NAMALWA (cell line): Measurements from ENCODE around the gene INTS7.
"Not testable (repeated sequence)": the region's sequence is repeated elsewhere in the genome, so short reads cannot be mapped to it uniquely, and the experiment has no call there.

Source experiments
- DNase-seq: peaks from one replicate; pipeline ENCODE4 v3.0.0-alpha.2; 2015; ENCODE audit warnings: low spot score

The INTS7 gene

DNA sequence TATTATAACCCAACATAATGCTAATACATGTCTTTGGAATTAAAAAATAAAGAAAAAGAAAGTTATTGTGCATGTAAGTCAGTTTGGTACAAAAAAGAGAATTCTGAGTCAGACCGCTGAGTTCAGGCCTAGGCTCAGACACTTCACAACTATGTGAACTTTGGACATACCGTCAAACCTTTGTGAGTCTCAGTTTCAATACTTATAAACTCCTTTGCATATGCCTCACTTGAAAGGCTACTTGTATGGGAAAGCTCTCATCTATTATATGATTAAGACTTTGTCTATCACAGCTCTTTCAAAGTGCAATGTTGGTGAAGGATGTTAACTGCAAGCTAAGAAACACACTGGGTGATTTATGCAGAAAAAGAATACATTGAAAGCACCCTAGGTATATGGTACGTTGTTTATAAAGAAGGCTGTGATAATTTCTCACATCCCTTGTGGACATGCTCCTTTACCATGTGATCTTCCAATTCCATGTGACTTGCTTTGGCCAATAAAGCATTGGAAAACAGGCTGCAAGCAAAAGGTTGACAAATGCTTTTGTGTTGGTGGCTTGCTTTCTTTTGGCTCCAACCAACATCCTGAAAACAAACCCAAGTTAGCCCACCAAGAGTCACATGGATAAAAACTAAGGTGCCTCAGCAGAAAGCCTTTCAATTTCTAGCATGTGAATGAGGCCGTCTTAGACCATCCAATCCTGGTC, 49.6 kb downstream of the INTS7 start:
- no peak for DNase-seq

GRCh38 chr1:211978596-211978995, 56.8 kb downstream of the INTS7 start:
- no peak for DNase-seq

DNA sequence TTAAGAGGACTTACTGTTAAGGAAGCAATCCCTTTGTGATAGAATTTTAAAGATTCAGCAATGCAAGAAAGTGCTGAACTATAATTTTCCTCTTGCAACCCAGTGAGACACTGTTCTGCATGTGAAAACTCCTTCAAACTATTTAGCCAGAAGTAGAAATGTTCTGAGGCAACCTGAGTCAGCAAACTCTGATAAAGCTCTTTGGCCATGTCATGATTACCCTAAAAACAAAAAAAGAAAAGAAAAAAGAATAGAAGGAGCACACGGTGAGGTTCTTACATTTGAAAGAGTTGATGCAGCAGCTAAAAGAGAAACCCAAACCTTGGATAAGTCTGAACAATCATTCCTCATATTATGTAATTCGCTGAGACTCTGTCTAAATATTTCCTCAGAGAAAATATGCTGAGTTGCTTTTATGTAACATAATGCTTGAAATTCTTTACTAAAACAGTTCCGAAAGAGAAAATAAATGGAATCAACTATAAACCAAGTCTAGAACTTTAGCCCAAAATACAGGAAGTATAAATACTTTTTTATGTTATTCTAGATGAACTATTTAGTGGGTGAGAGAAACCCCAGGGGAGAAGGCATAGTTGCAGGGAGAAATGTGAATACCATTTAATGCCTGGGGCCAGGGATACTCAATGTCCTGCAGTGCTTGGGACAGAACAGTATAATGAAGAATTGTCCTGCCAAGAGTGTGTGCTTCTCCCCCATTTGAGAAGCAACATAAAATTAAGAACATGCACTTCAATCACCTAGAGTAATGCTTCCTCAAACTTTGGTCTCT, 60.0 kb downstream of the INTS7 start:
- no peak for DNase-seq

GRCh38 chr1:211973541-211973940, 61.8 kb downstream of the INTS7 start:
- DNase-seq = no peak

GRCh38 chr1:211968200-211968834, 67.0 kb downstream of the INTS7 start:
- no peak for DNase-seq

DNA sequence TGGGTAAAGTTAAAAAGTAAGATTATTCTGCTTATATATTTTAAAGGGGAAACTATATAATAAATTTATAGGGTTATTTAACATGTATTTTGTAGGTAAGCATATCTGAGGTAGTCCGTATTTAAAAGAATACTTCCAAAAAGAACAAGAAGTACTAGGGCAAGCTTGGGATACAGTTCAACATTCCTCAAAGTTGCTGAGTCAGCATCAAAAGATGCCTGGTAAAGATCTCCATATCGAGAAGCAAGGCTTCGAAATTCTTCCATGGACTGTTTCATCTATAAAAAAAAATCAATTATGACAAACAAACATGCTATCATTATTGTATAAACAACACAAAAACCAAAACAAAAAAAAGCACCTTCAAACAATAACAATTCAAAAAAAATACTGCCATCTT, 67.7 kb downstream of the INTS7 start:
- DNase-seq = no peak

DNA sequence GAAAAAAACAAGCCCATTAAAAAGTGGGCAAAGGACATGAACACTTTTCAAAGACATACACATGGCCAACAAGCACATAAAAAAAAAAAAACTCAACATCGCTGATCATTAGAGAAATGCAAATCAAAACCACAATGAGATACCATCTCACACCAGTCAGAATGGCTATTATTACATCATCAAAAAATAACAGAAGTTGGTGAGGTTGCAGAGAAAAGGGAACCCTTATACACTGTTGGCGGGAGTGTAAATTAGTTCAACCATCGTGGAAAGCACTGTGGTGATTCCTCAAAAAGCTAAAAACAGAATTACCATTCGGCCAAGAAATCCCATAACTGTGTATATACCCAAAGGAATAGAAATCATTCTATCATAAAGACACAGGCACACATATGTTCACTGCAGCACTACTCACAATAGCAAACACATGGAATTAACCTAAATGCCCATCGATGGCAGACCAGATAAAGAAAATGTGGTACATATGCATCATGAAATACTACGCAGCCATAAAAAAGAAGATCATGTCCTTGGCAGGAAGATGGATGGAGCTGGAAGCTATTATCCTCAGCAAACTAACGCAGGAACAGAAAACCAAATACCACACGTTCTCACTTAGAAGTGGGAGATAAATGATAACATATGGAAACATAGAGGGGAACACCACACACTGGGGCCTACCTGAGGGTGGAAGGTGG, 70.1 kb downstream of the INTS7 start:
- peak; percentile 37 for DNase-seq

DNA sequence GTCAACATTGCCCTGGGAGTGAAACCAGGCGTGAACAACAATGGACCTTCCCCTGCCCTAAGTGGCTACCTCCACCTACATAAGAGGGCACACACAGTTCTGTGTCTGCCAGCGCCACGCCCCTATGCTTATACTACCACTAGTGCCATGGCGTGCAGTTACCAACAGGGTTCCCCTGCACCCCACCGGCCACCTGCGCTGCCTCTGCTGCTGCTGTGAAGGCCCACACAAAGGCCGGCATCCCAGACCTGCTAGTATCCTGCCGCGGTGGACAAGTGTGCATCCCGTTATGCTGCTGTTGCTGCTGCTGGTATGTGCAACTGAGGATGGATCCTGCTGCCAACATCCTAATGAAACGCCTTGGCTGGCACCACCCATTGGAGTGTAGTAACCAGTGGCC, 75.7 kb downstream of the INTS7 start:
- no peak for DNase-seq

DNA sequence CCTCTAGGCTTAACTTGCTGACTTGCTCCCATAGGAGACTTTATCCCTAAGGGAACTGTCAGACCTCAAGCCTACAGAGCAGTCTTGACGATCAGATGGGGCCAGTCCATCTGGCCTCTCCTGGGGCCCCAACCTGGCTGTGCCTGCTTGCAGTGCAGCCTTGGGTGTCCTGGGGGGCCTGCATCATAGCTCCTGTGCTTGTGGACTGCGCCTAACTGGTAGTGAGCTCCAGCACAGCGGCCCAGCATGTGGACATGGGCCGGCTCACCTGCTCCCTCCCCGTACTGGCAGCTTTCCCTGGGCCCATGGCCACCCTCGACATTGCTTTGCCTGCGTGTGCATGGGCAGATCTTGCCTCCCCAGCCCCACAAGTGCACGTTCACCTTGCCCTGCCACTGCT, 76.1 kb downstream of the INTS7 start:
- DNase-seq = no peak

DNA sequence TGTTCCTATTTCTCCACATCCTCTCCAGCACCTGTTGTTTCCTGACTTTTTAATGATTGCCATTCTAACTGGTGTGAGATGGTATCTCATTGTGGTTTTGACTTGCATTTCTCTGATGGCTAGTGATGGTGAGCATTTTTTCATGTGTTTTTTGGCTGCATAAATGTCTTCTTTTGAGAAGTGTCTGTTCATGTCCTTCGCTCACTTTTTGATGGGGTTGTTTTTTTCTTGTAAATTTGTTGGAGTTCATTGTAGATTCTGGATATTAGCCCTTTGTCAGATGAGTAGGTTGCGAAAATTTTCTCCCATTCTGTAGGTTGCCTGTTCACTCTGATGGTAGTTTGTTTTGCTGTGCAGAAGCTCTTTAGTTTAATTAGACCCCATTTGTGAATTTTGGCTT, 81.3 kb downstream of the INTS7 start:
- DNase-seq = not testable (repeated sequence)

DNA sequence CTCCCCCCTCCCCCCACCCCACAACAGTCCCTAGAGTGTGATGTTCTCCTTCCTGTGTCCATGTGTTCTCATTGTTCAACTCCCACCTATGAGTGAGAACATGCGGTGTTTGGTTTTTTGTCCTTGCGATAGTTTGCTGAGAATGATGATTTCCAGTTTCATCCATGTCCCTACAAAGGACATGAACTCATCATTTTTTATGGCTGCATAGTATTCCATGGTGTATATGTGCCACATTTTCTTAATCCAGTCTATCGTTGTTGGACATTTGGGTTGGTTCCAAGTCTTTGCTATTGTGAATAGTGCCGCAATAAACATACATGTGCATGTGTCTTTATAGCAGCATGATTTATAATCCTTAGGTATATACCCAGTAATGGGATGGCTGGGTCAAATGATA, 81.8 kb downstream of the INTS7 start:
- DNase-seq = not testable (repeated sequence)

GRCh38 chr1:211952299-211952698, 83.1 kb downstream of the INTS7 start:
- no peak for DNase-seq

DNA sequence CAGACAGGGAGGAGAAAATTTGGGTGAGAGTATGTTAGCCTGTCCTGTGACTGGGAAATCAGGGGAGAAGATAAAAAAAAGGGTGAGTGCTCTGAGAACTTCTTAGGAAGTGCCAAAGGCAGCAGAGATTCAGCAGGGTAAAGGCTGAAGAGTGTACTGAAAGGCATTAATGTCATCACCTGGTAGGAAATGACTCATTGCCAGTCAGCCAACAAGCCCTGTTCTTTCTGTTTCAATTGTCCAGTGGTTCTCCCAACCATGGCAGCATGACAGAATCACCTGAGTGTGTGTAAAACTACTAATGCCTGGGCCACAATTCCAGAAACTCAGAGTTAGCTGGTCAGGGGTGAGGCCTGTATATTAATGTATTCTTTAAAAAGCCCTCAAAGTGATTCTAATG, 83.5 kb downstream of the INTS7 start:
- DNase-seq = no peak

DNA sequence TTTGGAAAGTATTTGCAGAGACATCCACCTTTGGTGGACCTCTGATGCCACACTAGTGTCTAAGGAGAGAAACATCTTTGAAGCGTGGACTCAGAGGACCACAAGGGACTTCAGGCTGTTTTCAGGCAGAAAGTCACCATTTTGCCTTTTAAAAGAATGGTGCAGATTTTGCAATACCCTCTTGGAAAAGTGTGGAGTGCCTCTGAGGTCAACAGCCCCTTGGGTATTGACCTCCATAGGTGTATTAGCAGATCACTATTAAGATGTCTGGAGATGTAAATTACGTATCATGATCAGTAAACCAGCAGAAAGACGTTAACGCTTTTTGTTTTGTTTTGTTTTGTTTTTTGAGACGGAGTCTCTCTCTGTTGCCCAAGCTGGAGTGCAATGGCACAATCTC, 87.0 kb downstream of the INTS7 start:
- DNase-seq = no peak

DNA sequence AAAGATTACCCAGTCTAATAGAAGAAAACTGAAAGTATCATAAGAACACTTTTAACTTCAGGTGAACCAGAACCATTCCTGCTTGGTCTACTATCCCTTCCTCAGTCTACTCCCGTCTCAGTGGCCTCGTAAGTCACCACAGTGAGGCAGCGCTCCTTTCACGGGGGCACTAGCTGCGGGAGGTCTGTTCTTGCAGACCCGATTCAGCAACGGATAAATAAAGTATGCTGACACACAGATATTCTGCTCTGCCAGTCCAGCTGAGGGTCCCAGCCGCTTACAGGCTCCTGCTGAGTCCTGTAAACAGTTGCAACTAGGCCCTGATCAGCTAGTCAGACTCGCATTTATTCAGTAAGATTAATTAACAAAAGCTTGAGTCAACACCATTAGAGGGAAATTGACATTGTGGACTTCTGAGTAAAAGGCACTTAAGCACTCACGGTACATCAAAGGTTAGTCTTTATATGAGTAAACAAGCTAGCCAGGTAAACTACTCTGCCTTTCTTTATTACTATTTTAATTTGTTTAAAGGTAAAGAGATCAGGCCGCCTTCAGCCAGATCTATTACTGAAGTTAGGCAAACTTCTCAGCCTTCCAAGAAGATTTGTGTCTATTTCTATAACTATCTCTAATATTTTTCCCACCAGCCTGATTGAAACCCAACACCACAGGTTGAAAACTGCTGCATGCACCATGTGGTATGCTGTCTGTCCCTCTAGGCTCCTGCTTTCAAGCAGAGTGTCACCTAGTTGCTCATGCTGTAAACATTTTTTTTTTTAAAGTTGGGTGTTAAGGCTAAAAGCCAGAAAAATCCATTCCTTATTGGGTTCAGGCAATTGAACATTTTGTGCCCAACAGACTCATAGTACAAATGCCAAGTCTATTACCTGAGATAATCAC, 87.7 kb downstream of the INTS7 start:
- DNase-seq = no peak

- DNase-seq = no peak
Observed at GRCh38 chr1:211944733-211945500, 90.4 kb downstream of the INTS7 start.

DNA sequence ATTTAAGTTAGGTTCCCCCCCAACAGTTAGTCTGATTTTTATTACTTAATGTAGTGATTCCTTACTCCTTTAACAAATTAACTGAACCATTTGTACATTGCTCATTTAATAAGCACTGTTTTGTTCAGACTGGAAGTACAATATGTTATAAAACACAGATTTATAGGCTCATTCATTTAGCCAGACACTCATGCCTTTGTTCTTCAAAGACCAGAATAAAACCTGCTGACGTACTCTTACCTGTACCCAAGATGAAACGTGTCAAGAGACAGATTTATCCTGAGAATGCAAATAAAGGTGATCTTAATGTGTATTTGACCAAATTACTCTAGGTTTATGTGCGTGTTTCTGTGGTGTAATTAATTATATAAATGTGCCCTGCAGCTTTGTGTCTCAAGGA, 92.8 kb downstream of the INTS7 start:
- no peak for DNase-seq

GRCh38 chr1:211939876-211940468, 95.4 kb downstream of the INTS7 start:
- DNase-seq = peak; percentile 21

- peak; percentile 42 for DNase-seq
Observed at GRCh38 chr1:211938561-211938997, 96.8 kb downstream of the INTS7 start.

DNA sequence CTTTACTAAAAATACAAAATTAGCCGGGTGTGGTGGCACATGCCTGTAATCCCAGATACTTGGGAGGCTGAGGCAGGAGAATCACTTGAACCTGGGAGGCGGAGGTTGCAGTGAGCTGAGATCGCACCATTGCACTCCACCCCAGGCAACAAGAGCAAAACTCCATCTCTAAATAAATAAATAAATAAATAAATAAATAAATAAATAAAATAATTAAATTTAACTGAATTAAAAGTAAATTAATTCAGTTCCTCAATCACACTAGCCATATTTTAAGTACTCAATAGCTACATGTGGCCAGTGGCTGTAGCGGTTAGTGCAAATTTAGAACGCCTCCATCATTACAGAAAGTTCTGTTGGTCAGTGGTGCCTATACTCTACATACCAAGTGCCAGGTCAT, 97.9 kb downstream of the INTS7 start:
- not testable (repeated sequence) for DNase-seq
